HEK293 (cell line): ENCODE results near the gene SAP130.

Source experiments
- CTCF ChIA-PET: fragments of 350-600 bp; formaldehyde crosslinking; extraction: SDS; loops from one replicate; lab custom pipeline; 2021; ENCODE audit warnings: antibody characterized with exemption; lab: Yijun Ruan, JAX
- POLR2A ChIA-PET: fragments of 300-600 bp; formaldehyde crosslinking; extraction: SDS; loops from one replicate; lab custom pipeline; 2020; ENCODE audit warnings: antibody characterized with exemption, inconsistent platforms; lab: Yijun Ruan, JAX
- H3K27ac ChIP-seq: fragments of 200-500 bp; sonication (Bioruptor generic); 2 replicates; pipeline ENCODE4 v1.5.1; 2014; ENCODE audit warnings: low read depth, low read length, control low read depth, inconsistent platforms; ENCODE audit errors: extremely low read depth
- H3K36me3 ChIP-seq, 2 experiments: fragments of 200-500 bp in 1 of 2; sonication (Bioruptor generic) in 1 of 2; 1 replicate in 1 of 2; 2 replicates in 1 of 2; pipeline ENCODE4 v1.5.1; 2014 to 2017; ENCODE audit warnings: inconsistent platforms in 2 of 2, low read length in 2 of 2; ENCODE audit not compliant: control insufficient read depth in 2 of 2, insufficient read depth in 1 of 2
- H3K4me1 ChIP-seq: fragments of 200-500 bp; sonication (Bioruptor generic); 2 replicates; pipeline ENCODE4 v1.5.1; 2014; ENCODE audit warnings: mild to moderate bottlenecking, low read length, inconsistent platforms; ENCODE audit not compliant: control insufficient read depth, insufficient read depth
- H3K4me3 ChIP-seq: 2 replicates; pipeline ENCODE4 v1.5.1; 2011; ENCODE audit warnings: low read depth, mild to moderate bottlenecking, control low read depth, low read length, moderate library complexity
- H3K9me3 ChIP-seq: fragments of 200-500 bp; sonication (Bioruptor generic); 2 replicates; pipeline ENCODE4 v1.5.1; 2014; ENCODE audit warnings: low read depth, low read length, inconsistent platforms; ENCODE audit not compliant: control insufficient read depth, insufficient read depth
- KLF7 ChIP-seq: fragments of 450-650 bp; formaldehyde crosslinking; IDR thresholded peaks from 2 replicates; pipeline ENCODE4 v1.5.1; 2016; ENCODE audit warnings: missing biosample characterization, missing genetic modification characterization, borderline replicate concordance
- YY2 ChIP-seq: fragments of 450-650 bp; formaldehyde crosslinking; IDR thresholded peaks from 2 replicates; pipeline ENCODE4 v1.5.1; 2016; ENCODE audit warnings: missing biosample characterization, missing genetic modification characterization
- ZBTB7A ChIP-seq: fragments of 450-650 bp; formaldehyde crosslinking; IDR thresholded peaks from 2 replicates; pipeline ENCODE4 v1.5.1; 2016; ENCODE audit warnings: low read depth, missing biosample characterization, missing genetic modification characterization
- ZNF114 ChIP-seq: fragments of 450-650 bp; formaldehyde crosslinking; IDR thresholded peaks from 2 replicates; pipeline ENCODE4 v1.5.0; 2017; ENCODE audit warnings: missing biosample characterization, missing genetic modification characterization
- ZNF202 ChIP-seq: fragments of 450-650 bp; formaldehyde crosslinking; IDR thresholded peaks from 2 replicates; pipeline ENCODE4 v1.5.1; 2016; ENCODE audit warnings: missing biosample characterization, missing genetic modification characterization, borderline replicate concordance
- ZNF223 ChIP-seq: fragments of 450-650 bp; formaldehyde crosslinking; IDR thresholded peaks from 2 replicates; pipeline ENCODE4 v1.5.1; 2016; ENCODE audit warnings: missing biosample characterization, missing genetic modification characterization
- ZNF621 ChIP-seq: fragments of 450-650 bp; formaldehyde crosslinking; IDR thresholded peaks from 2 replicates; pipeline ENCODE4 v1.5.1; 2017; ENCODE audit warnings: missing biosample characterization, missing genetic modification characterization
- ZNF629 ChIP-seq: fragments of 450-650 bp; formaldehyde crosslinking; IDR thresholded peaks from 2 replicates; pipeline ENCODE4 v1.5.1; 2017; ENCODE audit warnings: missing biosample characterization, missing genetic modification characterization
- ZNF776 ChIP-seq: fragments of 450-650 bp; formaldehyde crosslinking; IDR thresholded peaks from 2 replicates; pipeline ENCODE4 v1.5.0; 2017; ENCODE audit warnings: missing biosample characterization, missing genetic modification characterization, borderline replicate concordance
- ZNF830 ChIP-seq: fragments of 450-650 bp; IDR thresholded peaks from 2 replicates; pipeline ENCODE4 v1.5.0; 2018; ENCODE audit warnings: missing biosample characterization, missing genetic modification characterization, low read depth, mild to moderate bottlenecking, moderate library complexity
- ZSCAN16 ChIP-seq: fragments of 450-650 bp; formaldehyde crosslinking; IDR thresholded peaks from 2 replicates; pipeline ENCODE4 v1.5.1; 2016; ENCODE audit warnings: missing biosample characterization, missing genetic modification characterization
- ZSCAN30 ChIP-seq: fragments of 450-650 bp; IDR thresholded peaks from 2 replicates; pipeline ENCODE4 v1.5.1; 2018; ENCODE audit warnings: missing biosample characterization, mild to moderate bottlenecking, missing genetic modification characterization, moderate library complexity
- TF ChIP-seq, protein P1 (sequence below): fragments of 450-650 bp; formaldehyde crosslinking; IDR thresholded peaks from 2 replicates; pipeline ENCODE4 v1.5.1; 2017; ENCODE audit warnings: missing biosample characterization, missing genetic modification characterization
- TF ChIP-seq, protein P2 (sequence below): fragments of 450-650 bp; formaldehyde crosslinking; IDR thresholded peaks from 2 replicates; pipeline ENCODE4 v1.5.1; 2017; ENCODE audit warnings: missing biosample characterization, missing genetic modification characterization
- TF ChIP-seq, protein P3 (sequence below): fragments of 450-650 bp; formaldehyde crosslinking; conservative IDR thresholded peaks from 2 replicates; pipeline ENCODE4 v1.5.1; 2016; ENCODE audit warnings: low read depth, missing biosample characterization, missing genetic modification characterization
- TF ChIP-seq, protein P4 (sequence below): fragments of 450-650 bp; formaldehyde crosslinking; IDR thresholded peaks from 2 replicates; pipeline ENCODE4 v1.5.1; 2017; ENCODE audit warnings: missing biosample characterization, missing genetic modification characterization

SAP130 gene

DNA sequence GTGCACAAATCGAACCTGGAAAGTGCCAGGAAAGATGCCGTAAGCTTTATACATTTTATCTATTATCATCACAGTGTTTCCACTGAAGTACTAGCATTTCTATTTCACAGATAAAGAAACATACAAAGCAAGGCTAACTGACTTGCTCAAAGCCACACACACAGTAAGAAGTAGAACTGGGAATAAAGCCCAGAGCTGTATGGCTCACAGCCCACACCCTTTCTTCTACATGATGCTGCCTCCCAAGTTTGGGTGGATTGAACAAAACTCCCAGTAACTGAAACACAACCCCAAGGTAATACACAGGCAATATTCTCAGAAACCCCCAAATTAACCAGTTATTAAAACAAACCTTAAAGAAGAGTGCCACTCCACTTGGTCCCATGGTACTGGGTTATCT lies 11.2 kb downstream of the SAP130 start:
- no peak for TF ChIP-seq ZSCAN16 (tag by site-specific recombination)
- TF ChIP-seq, protein P1, sequence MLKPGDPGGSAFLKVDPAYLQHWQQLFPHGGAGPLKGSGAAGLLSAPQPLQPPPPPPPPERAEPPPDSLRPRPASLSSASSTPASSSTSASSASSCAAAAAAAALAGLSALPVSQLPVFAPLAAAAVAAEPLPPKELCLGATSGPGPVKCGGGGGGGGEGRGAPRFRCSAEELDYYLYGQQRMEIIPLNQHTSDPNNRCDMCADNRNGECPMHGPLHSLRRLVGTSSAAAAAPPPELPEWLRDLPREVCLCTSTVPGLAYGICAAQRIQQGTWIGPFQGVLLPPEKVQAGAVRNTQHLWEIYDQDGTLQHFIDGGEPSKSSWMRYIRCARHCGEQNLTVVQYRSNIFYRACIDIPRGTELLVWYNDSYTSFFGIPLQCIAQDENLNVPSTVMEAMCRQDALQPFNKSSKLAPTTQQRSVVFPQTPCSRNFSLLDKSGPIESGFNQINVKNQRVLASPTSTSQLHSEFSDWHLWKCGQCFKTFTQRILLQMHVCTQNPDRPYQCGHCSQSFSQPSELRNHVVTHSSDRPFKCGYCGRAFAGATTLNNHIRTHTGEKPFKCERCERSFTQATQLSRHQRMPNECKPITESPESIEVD (tag by site-specific recombination) = no peak
- TF ChIP-seq, protein P2, sequence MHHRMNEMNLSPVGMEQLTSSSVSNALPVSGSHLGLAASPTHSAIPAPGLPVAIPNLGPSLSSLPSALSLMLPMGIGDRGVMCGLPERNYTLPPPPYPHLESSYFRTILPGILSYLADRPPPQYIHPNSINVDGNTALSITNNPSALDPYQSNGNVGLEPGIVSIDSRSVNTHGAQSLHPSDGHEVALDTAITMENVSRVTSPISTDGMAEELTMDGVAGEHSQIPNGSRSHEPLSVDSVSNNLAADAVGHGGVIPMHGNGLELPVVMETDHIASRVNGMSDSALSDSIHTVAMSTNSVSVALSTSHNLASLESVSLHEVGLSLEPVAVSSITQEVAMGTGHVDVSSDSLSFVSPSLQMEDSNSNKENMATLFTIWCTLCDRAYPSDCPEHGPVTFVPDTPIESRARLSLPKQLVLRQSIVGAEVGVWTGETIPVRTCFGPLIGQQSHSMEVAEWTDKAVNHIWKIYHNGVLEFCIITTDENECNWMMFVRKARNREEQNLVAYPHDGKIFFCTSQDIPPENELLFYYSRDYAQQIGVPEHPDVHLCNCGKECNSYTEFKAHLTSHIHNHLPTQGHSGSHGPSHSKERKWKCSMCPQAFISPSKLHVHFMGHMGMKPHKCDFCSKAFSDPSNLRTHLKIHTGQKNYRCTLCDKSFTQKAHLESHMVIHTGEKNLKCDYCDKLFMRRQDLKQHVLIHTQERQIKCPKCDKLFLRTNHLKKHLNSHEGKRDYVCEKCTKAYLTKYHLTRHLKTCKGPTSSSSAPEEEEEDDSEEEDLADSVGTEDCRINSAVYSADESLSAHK (tag by site-specific recombination) = no peak
- no peak for TF ChIP-seq ZNF776 (tag by site-specific recombination)
- no peak for TF ChIP-seq YY2 (tag by site-specific recombination)
- TF ChIP-seq, protein P3, sequence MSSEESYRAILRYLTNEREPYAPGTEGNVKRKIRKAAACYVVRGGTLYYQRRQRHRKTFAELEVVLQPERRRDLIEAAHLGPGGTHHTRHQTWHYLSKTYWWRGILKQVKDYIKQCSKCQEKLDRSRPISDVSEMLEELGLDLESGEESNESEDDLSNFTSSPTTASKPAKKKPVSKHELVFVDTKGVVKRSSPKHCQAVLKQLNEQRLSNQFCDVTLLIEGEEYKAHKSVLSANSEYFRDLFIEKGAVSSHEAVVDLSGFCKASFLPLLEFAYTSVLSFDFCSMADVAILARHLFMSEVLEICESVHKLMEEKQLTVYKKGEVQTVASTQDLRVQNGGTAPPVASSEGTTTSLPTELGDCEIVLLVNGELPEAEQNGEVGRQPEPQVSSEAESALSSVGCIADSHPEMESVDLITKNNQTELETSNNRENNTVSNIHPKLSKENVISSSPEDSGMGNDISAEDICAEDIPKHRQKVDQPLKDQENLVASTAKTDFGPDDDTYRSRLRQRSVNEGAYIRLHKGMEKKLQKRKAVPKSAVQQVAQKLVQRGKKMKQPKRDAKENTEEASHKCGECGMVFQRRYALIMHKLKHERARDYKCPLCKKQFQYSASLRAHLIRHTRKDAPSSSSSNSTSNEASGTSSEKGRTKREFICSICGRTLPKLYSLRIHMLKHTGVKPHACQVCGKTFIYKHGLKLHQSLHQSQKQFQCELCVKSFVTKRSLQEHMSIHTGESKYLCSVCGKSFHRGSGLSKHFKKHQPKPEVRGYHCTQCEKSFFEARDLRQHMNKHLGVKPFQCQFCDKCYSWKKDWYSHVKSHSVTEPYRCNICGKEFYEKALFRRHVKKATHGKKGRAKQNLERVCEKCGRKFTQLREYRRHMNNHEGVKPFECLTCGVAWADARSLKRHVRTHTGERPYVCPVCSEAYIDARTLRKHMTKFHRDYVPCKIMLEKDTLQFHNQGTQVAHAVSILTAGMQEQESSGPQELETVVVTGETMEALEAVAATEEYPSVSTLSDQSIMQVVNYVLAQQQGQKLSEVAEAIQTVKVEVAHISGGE (tag by site-specific recombination) = no peak
- no peak for TF ChIP-seq ZNF223 (tag by site-specific recombination)
- no peak for TF ChIP-seq ZNF621 (tag by site-specific recombination)
- CTCF ChIA-PET = interaction anchor here (0.5 kb wide), 1 partner anchor 26 kb away, joined by 3 read pairs; no protein-coding TSS in a partner anchor
- POLR2A ChIA-PET = no interaction called here
- no peaks in the 10 kb centered on the region for H3K9me3 ChIP-seq
- H3K36me3 ChIP-seq = peaks cover 49 to 74% of the 10 kb centered on the region in 2 experiments
- no peak overlapping the region for H3K4me3 ChIP-seq
- no peaks in the 10 kb centered on the region for H3K4me1 ChIP-seq
- no peak overlapping the region for H3K27ac ChIP-seq

DNA sequence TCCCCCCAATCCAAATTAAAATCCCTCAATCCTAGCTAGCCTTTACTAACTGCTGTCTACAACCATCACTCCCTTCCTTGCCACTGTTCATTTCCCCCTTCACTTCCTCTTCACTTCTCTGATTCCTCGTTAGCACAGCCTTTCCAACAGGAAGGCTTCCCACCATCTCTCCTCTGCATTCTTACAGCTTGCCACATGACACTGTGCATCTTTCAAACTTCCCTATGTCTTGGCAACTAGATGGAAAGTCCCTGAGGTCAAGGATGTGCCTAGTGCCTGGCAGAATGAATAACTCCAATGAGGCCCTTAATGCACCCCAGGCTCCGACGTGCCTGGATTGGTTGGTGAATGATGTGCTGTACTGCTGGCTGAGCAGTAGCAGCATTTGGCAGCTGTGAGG lies 15.2 kb downstream of the SAP130 start:
- no peak for TF ChIP-seq ZBTB7A (tag by site-specific recombination)
- TF ChIP-seq ZNF629 (tag by site-specific recombination) = no peak
- no peak for TF ChIP-seq ZSCAN16 (tag by site-specific recombination)
- TF ChIP-seq, protein P1 (tag by site-specific recombination) = no peak
- TF ChIP-seq KLF7 (tag by site-specific recombination) = no peak
- TF ChIP-seq, protein P4, sequence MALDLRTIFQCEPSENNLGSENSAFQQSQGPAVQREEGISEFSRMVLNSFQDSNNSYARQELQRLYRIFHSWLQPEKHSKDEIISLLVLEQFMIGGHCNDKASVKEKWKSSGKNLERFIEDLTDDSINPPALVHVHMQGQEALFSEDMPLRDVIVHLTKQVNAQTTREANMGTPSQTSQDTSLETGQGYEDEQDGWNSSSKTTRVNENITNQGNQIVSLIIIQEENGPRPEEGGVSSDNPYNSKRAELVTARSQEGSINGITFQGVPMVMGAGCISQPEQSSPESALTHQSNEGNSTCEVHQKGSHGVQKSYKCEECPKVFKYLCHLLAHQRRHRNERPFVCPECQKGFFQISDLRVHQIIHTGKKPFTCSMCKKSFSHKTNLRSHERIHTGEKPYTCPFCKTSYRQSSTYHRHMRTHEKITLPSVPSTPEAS (tag by site-specific recombination) = no peak
- TF ChIP-seq ZNF830 (tag by site-specific recombination) = no peak
- no peak for TF ChIP-seq ZSCAN30 (tag by site-specific recombination)
- TF ChIP-seq ZNF202 (tag by site-specific recombination) = no peak
- TF ChIP-seq ZNF114 (tag by site-specific recombination) = no peak
- ChIA-PET CTCF (no interaction called here), POLR2A (no interaction called here)
- no peak overlapping the region for H3K4me3 ChIP-seq
- no peaks in the 10 kb centered on the region for H3K4me1 ChIP-seq
- H3K9me3 ChIP-seq = no peaks in the 10 kb centered on the region
- H3K27ac ChIP-seq = no peak overlapping the region
- peaks cover 74 to 97% of the 10 kb centered on the region in 2 experiments for H3K36me3 ChIP-seq
